PC-9 (cell line): ENCODE measurements around the gene ARHGEF17. TPM values are rescaled to one million over a fixed set of nuclear protein-coding genes. Genes with fewer than 3 reads are reported as not detected.

Experiments
- BruUV-seq: library from RNA; stranded (reverse); fragments of 400-500 nt; replicated peaks from 2 replicates; lab custom pipeline; 2021; lab: Mats Ljungman, UMichigan
- CTCF ChIA-PET: fragments of 300-600 bp; sonication (Branson Sonifier 250); formaldehyde crosslinking; loops from one replicate; lab custom pipeline; 2022; ENCODE audit warnings: antibody characterized with exemption; lab: Charles Lee
- POLR2A ChIA-PET: fragments of 300-600 bp; sonication (Branson Sonifier 250); formaldehyde crosslinking; loops from one replicate; lab custom pipeline; 2022; ENCODE audit warnings: antibody characterized with exemption; ENCODE audit not compliant: unreplicated experiment; lab: Charles Lee
- DNase-seq, 2 experiments: peaks; one replicate each; pipeline versions ENCODE4 v3.0.0 to v3.0.0-alpha.2; 2015 to 2022; ENCODE audit warnings: mixed read lengths in 1 of 2
- H2AFZ ChIP-seq: fragments of 200-600 bp; sonication (generic); 2 replicates; pipeline ENCODE4 v1.8.1; 2017; ENCODE audit warnings: antibody characterized with exemption
- H3F3A ChIP-seq: fragments of 200-600 bp; sonication (generic); 2 replicates; pipeline ENCODE4 v1.8.1; 2017; ENCODE audit warnings: antibody characterized with exemption, mild to moderate bottlenecking, low read depth; ENCODE audit not compliant: insufficient read depth
- H3K27ac ChIP-seq: fragments of 200-600 bp; sonication (generic); 2 replicates; pipeline ENCODE4 v1.6.1; 2016; ENCODE audit warnings: mixed run types
- H3K27me3 ChIP-seq: fragments of 200-600 bp; sonication (generic); 2 replicates; pipeline ENCODE4 v1.6.1; 2016; ENCODE audit warnings: low read depth, mixed run types; ENCODE audit not compliant: insufficient read depth
- H3K36me3 ChIP-seq: fragments of 200-600 bp; sonication (generic); 2 replicates; pipeline ENCODE4 v1.6.1; 2016; ENCODE audit warnings: low read depth, mixed run types
- H3K4me1 ChIP-seq: fragments of 200-600 bp; sonication (generic); replicated peaks from 2 replicates; pipeline ENCODE4 v1.6.1; 2016; ENCODE audit warnings: mixed run types; ENCODE audit not compliant: insufficient read depth
- H3K4me2 ChIP-seq: fragments of 200-600 bp; sonication (generic); 2 replicates; pipeline ENCODE4 v1.6.1; 2017; ENCODE audit warnings: mixed run types
- H3K4me3 ChIP-seq: fragments of 200-600 bp; sonication (generic); 2 replicates; pipeline ENCODE4 v1.6.1; 2016; ENCODE audit warnings: mixed run types
- H3K79me2 ChIP-seq: fragments of 200-600 bp; sonication (generic); 2 replicates; pipeline ENCODE4 v1.6.1; 2017; ENCODE audit warnings: low read depth, mixed run types
- H3K9me2 ChIP-seq: fragments of 200-600 bp; sonication (generic); 2 replicates; pipeline ENCODE4 v1.8.1; 2017; ENCODE audit warnings: mild to moderate bottlenecking; ENCODE audit not compliant: insufficient read depth
- H3K9me3 ChIP-seq: fragments of 200-600 bp; sonication (generic); 2 replicates; pipeline ENCODE4 v1.8.1; 2016; ENCODE audit warnings: low read depth; ENCODE audit not compliant: insufficient read depth
- H4K20me1 ChIP-seq: fragments of 200-600 bp; sonication (generic); 2 replicates; pipeline ENCODE4 v1.8.1; 2017; ENCODE audit not compliant: insufficient read depth
- EZH2 ChIP-seq: fragments of 200-600 bp; sonication (generic); IDR thresholded peaks from 2 replicates; pipeline ENCODE4 v1.8.0; 2017; ENCODE audit warnings: antibody characterized with exemption, low read depth
- intact Hi-C: fragments of 100-400 bp; cut with micrococcal nuclease; formaldehyde crosslinking; loops from one replicate; pipeline ENCODE4 v1.10.0; 2022; ENCODE audit not compliant: unreplicated experiment
- total RNA-seq: library from RNA; stranded (reverse); gene quantifications from 2 replicates; pipeline ENCODE4 v1.2.3, GENCODE V29; 2021
- TF ChIP-seq, protein P1 (sequence below): fragments of 200-600 bp; sonication (generic); conservative IDR thresholded peaks from 2 replicates; pipeline ENCODE4 v1.6.1; 2017; ENCODE audit warnings: mixed run types, antibody characterized with exemption, mild to moderate bottlenecking, moderate library complexity

ARHGEF17 gene
- total RNA-seq, 1 experiment from 2014 or later = 56.9 TPM

DNA sequence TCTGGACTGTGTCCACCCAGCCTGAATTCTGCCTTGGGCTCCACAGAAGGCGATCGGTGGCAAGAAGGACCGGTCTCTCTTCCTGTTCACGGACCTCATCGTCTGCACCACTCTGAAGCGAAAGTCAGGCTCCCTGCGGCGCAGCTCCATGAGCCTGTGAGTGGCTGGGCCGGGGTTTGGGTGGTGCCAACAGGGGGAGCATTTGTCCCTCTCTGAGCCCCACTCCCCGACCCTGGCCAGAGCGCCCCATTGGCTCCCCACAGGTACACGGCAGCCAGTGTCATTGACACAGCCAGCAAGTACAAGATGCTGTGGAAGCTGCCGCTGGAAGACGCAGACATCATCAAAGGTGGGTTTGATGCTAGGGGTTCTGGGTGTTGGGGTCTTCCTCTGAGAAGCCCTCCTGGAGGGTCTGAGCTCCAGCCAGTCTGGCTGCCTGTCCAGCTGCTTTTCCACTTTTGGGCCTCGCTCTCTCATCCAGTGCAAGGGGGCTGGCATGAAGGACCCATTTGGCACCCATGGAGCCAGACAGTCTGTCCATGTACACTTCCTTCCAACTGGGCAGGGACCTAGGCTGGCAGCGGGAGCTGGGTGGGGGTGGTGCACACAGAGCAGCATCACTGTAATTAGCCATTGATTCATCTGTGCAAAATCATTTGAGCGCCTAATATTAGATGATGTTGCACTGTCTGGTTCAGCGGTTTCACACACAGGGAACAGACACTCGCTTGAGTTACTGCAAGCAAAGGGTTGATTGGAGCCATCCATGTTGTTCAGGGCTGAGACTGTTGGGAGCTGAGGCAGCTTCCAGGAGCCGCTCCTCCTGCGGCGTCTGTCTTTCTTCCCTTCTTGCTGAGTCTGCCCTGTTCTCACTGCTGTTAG lies 49.1 kb downstream of the ARHGEF17 start:
- no peak for DNase-seq
- BruUV-seq = no TSS peak
- Histone ChIP-seq H2AFZ (no peak overlapping the region), H3K9me3 (no peaks in the 10 kb centered on the region), H3K27ac (no peak overlapping the region), H3K27me3 (no peaks in the 10 kb centered on the region), H3K36me3 (0 out of 2 replicates have a peak, but pooled peaks cover 4% of the 10 kb centered on the region), H3K4me3 (no peak overlapping the region), H4K20me1 (no peaks in the 10 kb centered on the region), H3K4me2 (no peak overlapping the region), H3K79me2 (no peaks in the 10 kb centered on the region), H3K4me1 (no peaks in the 10 kb centered on the region), H3K9me2 (no peaks in the 10 kb centered on the region), H3F3A (no peaks in the 10 kb centered on the region)
- ChIA-PET CTCF (no interaction called here), POLR2A (no interaction called here)
- intact Hi-C loops = no loop called here
- TF ChIP-seq, protein P1, sequence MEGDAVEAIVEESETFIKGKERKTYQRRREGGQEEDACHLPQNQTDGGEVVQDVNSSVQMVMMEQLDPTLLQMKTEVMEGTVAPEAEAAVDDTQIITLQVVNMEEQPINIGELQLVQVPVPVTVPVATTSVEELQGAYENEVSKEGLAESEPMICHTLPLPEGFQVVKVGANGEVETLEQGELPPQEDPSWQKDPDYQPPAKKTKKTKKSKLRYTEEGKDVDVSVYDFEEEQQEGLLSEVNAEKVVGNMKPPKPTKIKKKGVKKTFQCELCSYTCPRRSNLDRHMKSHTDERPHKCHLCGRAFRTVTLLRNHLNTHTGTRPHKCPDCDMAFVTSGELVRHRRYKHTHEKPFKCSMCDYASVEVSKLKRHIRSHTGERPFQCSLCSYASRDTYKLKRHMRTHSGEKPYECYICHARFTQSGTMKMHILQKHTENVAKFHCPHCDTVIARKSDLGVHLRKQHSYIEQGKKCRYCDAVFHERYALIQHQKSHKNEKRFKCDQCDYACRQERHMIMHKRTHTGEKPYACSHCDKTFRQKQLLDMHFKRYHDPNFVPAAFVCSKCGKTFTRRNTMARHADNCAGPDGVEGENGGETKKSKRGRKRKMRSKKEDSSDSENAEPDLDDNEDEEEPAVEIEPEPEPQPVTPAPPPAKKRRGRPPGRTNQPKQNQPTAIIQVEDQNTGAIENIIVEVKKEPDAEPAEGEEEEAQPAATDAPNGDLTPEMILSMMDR = no peak
- TF ChIP-seq EZH2 = no peak

DNA sequence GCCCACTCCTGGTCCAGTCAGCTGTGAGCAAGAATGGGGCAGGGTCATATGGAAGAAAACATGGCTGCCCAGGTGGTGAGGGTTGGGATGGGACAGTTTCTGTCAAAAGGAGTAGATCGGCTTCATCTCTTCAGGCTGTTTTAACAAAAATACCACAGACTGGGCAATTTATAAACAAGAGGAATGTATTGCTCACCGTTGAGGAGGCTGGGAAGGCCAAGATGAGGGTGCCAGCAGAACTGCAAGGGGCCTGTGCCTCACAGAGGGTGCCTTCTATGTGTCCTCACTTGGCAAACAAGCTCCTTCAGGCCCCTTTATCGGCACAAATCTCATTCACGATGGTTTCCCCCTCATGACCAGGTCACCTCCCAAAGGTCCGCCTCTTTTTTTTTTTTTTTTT lies 50.0 kb downstream of the ARHGEF17 start:
- CTCF ChIA-PET = interaction anchor here (0.6 kb wide), 1 partner anchor 532 kb away, joined by 3 read pairs; no protein-coding TSS in a partner anchor

DNA sequence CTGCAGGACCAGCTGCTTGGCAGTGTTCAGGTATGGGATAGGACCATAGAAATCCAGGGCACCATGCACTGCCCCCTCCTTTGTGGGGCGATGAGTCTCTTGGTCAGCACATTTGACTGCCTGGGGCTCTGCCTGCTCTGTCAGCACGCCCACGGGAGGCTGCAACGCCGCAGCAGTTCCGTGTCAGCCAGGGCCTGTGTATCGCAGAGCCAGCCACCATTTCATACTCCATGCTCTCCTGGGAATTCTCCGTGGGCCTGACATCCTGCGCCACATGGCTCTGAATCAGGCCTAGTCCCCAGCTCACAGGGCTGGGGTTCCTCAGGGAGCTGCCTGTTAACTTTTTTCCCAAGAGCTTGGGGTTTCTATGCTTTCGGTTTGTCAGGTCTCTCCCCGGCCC lies 51.3 kb downstream of the ARHGEF17 start:
- no peaks in the 10 kb centered on the region for H4K20me1 ChIP-seq
- no peak for DNase-seq
- TF ChIP-seq, protein P1 = no peak
- no peak for TF ChIP-seq EZH2
- no peaks in the 10 kb centered on the region for H3F3A ChIP-seq
- H3K79me2 ChIP-seq = no peaks in the 10 kb centered on the region
- BruUV-seq = no TSS peak
- no peaks in the 10 kb centered on the region for H3K27me3 ChIP-seq
- CTCF ChIA-PET = no interaction called here
- H3K36me3 ChIP-seq = 0 out of 2 replicates have a peak, but pooled peaks cover 4% of the 10 kb centered on the region
- intact Hi-C loops = no loop called here
- no peak overlapping the region for H3K4me3 ChIP-seq
- no peaks in the 10 kb centered on the region for H3K9me2 ChIP-seq
- no peak overlapping the region for H3K27ac ChIP-seq
- no peaks in the 10 kb centered on the region for H3K4me1 ChIP-seq
- H2AFZ ChIP-seq = no peak overlapping the region
- POLR2A ChIA-PET = interaction anchor here (0.6 kb wide), 1 partner anchor 259 kb away, joined by 13 read pairs; no protein-coding TSS in a partner anchor
- H3K4me2 ChIP-seq = no peak overlapping the region
- no peaks in the 10 kb centered on the region for H3K9me3 ChIP-seq

More for the DNA sequence above, 50.0 kb downstream of the ARHGEF17 start:
- POLR2A ChIA-PET = no interaction called here
- TF ChIP-seq, protein P1 = no peak
- no peak for TF ChIP-seq EZH2
- Histone ChIP-seq H3K9me3 (no peaks in the 10 kb centered on the region), H3K4me1 (no peaks in the 10 kb centered on the region), H3K79me2 (no peaks in the 10 kb centered on the region), H3K36me3 (0 out of 2 replicates have a peak, but pooled peaks cover 4% of the 10 kb centered on the region), H4K20me1 (no peaks in the 10 kb centered on the region), H3K27ac (no peak overlapping the region), H3K4me2 (no peak overlapping the region), H3K4me3 (no peak overlapping the region), H2AFZ (no peak overlapping the region), H3K27me3 (no peaks in the 10 kb centered on the region), H3F3A (no peaks in the 10 kb centered on the region), H3K9me2 (no peaks in the 10 kb centered on the region)
- intact Hi-C loops = no loop called here
- BruUV-seq = no TSS peak
- DNase-seq = no peak
